ENCODE data around the gene KIF2C.

- TF ChIP-seq ARNT (IDR thresholded peaks at IDR 0.05) (no peak), SP1 (IDR thresholded peaks at IDR 0.05) (no peak), FOXA1 (IDR thresholded peaks at IDR 0.05) (no peak), FOXK2 (IDR thresholded peaks at IDR 0.05) (no peak), HDGF (IDR thresholded peaks at IDR 0.05; ENCODE audit: borderline replicate concordance) (no peak), CTBP1 (IDR thresholded peaks at IDR 0.05; ENCODE audit: borderline replicate concordance) (no peak)
These were observed 71.6 kb downstream of the KIF2C start for GRCh38 chr1:44811234-44811633.

Data from HEK293T (cell line).